HepG2 (cell line): ENCODE measurements around the gene SNPH. TPM values are rescaled to one million over a fixed set of nuclear protein-coding genes. Genes with fewer than 3 reads are reported as not detected.

Experiments used
- AKNA ChIP-seq: sonication (generic); formaldehyde crosslinking; IDR thresholded peaks from 2 replicates; pipeline ENCODE4 v1.4.0; 2020; ENCODE audit warnings: missing genetic modification reagents, borderline replicate concordance
- CSRNP1 ChIP-seq: sonication (generic); formaldehyde crosslinking; IDR thresholded peaks from 2 replicates; pipeline ENCODE4 v1.8.1; 2023; ENCODE audit warnings: mild to moderate bottlenecking, missing genetic modification reagents
- E2F1 ChIP-seq: sonication (generic); formaldehyde crosslinking; IDR thresholded peaks from 2 replicates; pipeline ENCODE4 v1.5.0; 2020; ENCODE audit warnings: missing genetic modification reagents
- IRF1 ChIP-seq: sonication (generic); formaldehyde crosslinking; IDR thresholded peaks from 2 replicates; pipeline ENCODE4 v1.4.0; 2020; ENCODE audit warnings: low read depth, mild to moderate bottlenecking, missing genetic modification reagents
- KLF9 ChIP-seq: IDR thresholded peaks from 2 replicates; pipeline ENCODE4 v1.6.1; 2016; ENCODE audit warnings: low read depth
- NRL ChIP-seq: sonication (generic); formaldehyde crosslinking; IDR thresholded peaks from 2 replicates; pipeline ENCODE4 v1.5.0; 2020; ENCODE audit warnings: missing genetic modification reagents, mild to moderate bottlenecking, moderate library complexity, borderline replicate concordance
- PRDM15 ChIP-seq: sonication (generic); formaldehyde crosslinking; IDR thresholded peaks from 2 replicates; pipeline ENCODE4 v1.4.0; 2020; ENCODE audit warnings: missing genetic modification reagents
- PRMT3 ChIP-seq: sonication (generic); formaldehyde crosslinking; IDR thresholded peaks from 2 replicates; pipeline ENCODE4 v1.8.1; 2022; ENCODE audit warnings: low read depth, mild to moderate bottlenecking, moderate library complexity, missing genetic modification reagents, borderline replicate concordance
- SKI ChIP-seq: fragments of 450-650 bp; IDR thresholded peaks from one replicate; pipeline ENCODE4 v1.6.1; 2018; ENCODE audit warnings: mild to moderate bottlenecking; ENCODE audit not compliant: partially characterized antibody
- SP5 ChIP-seq: IDR thresholded peaks from 2 replicates; pipeline ENCODE4 v1.6.1; 2016; ENCODE audit warnings: low read depth, borderline replicate concordance
- THRA ChIP-seq: sonication (generic); formaldehyde crosslinking; IDR thresholded peaks from 2 replicates; pipeline ENCODE4 v1.4.0; 2020; ENCODE audit warnings: missing genetic modification reagents, borderline replicate concordance
- ZBTB42 ChIP-seq: sonication (generic); formaldehyde crosslinking; IDR thresholded peaks from 2 replicates; pipeline ENCODE4 v1.5.0; 2020; ENCODE audit warnings: mild to moderate bottlenecking, missing genetic modification reagents
- ZNF850 ChIP-seq: sonication (generic); formaldehyde crosslinking; conservative IDR thresholded peaks from 2 replicates; pipeline ENCODE4 v1.9.0; 2021; ENCODE audit warnings: mild to moderate bottlenecking, missing genetic modification reagents
- polyA plus RNA-seq, 8 experiments: library from polyadenylated mRNA; depleted of rRNA in 3 of 8; stranded (reverse) in 7 of 8; unstranded in 1 of 8; fragments of >200 nt; fragmentation: Illumina TruSeq in 4 of 8; extraction: Trizol in 4 of 8; gene quantifications; 2 replicates each; pipeline versions ENCODE4 v1.2.1 to v1.2.3, GENCODE V29; 2011 to 2016; ENCODE audit warnings: low read depth in 4 of 8, missing spikeins in 1 of 8, mixed read lengths in 1 of 8; ENCODE audit not compliant: insufficient read depth in 1 of 8
- total RNA-seq, 5 experiments: library from RNA; depleted of rRNA; stranded (reverse); fragments of >200 nt; fragmentation: Illumina TruSeq; extraction: Trizol; gene quantifications; 2 replicates each; pipeline ENCODE4 v1.2.3, GENCODE V29; 2016; ENCODE audit warnings: low read depth in 1 of 5

The SNPH gene
- total and polyA plus RNA-seq, 2 of the 13 experiments (the other 11 are each of a cell fraction or from before 2014, with no cell fraction given), result 0.09 TPM; not detected in 1

GRCh38 chr20:1225783-1226654 lies 40.1 kb upstream of the SNPH start, which contains the start of gene RAD21L1 (continued):
- 0 out of 2 replicates have a peak, but pooled peaks have one; percentile 59 for TF ChIP-seq ZNF850 (CRISPR knock-in tag)
- peak; percentile 11 for TF ChIP-seq SKI
- TF ChIP-seq E2F1, result no peak
- no peak for TF ChIP-seq PRMT3
- TF ChIP-seq AKNA (CRISPR knock-in tag), result no peak; the same call in 1 of the 2 replicates
- TF ChIP-seq CSRNP1 (CRISPR knock-in tag), result no peak
- no peak for TF ChIP-seq THRA (CRISPR knock-in tag)
- 0 out of 2 replicates have a peak, but pooled peaks have one; percentile 44 for TF ChIP-seq IRF1 (CRISPR knock-in tag)
- peak; percentile 46; the same call in 1 of the 2 replicates for TF ChIP-seq NRL (CRISPR knock-in tag)
- TF ChIP-seq SP5 (CRISPR knock-in tag), result no peak
- TF ChIP-seq ZBTB42 (CRISPR knock-in tag), result no peak
- TF ChIP-seq PRDM15, result 0 out of 2 replicates have a peak, but pooled peaks have one; percentile 14
- TF ChIP-seq KLF9 (CRISPR knock-in tag), result no peak
